Stimulated activated CD8-positive, alpha-beta memory T cell treated with anti-CD3 and anti-CD28 coated beads, Interleukin-7, amount 100 ng/mL, for 24 hours (primary cell): Measurements from ENCODE around the gene CRHR1.
"Not testable (repeated sequence)": the region's sequence is repeated elsewhere in the genome, so short reads cannot be mapped to it uniquely, and the experiment has no call there.

Experiments
- DNase-seq: peaks from one replicate; pipeline ENCODE4 v3.0.0-alpha.2; 2020; ENCODE audit warnings: low read depth

The CRHR1 gene

GRCh38 chr17:45784293-45784740 lies at the start of gene CRHR1:
TSS of gene CRHR1 (plus strand) at chr17:45784320. CDS start at chr17:45784545, 225 bp downstream.
- no peak for DNase-seq

GRCh38 chr17:45734598-45734997 lies 49.5 kb upstream of the CRHR1 start:
- DNase-seq: no peak

DNA sequence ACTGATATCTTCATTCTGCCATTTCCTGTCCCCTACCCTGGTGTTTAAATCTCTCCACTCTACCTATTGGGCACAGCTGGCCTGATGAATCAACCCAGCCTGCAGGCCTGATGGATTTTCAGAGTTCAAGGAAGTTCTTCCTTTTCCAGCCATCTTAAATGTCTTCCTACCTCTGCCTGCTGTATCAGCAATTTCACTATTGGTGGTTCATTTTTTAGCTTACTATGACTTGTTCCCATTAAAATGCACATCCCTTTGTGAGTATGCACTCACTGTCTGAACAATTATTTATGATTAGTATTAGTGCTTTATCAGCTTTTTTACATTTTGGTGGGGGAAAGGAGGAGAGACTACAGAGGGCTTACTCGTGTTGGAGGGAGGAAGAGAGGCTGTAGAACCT lies 48.6 kb upstream of the CRHR1 start:
- DNase-seq: no peak

DNA sequence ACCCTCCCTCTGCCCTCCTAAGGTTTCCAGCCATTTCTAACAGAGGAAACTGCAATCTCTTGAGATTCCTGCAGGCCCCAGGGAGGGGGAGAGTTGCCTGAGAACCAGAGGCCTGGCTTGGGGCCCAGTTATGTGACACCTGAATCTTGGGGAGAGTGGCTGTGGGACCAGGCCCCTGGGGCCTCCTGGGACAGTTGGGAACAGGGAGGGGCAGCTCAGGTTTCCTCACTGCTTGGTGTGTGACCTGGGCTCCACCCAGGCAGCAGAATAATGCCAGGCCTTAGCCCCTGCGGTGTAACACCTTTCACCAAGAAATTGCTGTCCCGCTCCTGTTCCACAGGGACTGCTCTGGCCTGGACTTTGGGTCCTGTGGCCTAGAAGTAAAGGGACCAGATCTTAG lies 44.3 kb upstream of the CRHR1 start:
- no peak for DNase-seq

GRCh38 chr17:45740553-45741330 lies 43.4 kb upstream of the CRHR1 start:
- no peak for DNase-seq

- no peak for DNase-seq
Measured at GRCh38 chr17:45742251-45742650, 41.9 kb upstream of the CRHR1 start.

DNA sequence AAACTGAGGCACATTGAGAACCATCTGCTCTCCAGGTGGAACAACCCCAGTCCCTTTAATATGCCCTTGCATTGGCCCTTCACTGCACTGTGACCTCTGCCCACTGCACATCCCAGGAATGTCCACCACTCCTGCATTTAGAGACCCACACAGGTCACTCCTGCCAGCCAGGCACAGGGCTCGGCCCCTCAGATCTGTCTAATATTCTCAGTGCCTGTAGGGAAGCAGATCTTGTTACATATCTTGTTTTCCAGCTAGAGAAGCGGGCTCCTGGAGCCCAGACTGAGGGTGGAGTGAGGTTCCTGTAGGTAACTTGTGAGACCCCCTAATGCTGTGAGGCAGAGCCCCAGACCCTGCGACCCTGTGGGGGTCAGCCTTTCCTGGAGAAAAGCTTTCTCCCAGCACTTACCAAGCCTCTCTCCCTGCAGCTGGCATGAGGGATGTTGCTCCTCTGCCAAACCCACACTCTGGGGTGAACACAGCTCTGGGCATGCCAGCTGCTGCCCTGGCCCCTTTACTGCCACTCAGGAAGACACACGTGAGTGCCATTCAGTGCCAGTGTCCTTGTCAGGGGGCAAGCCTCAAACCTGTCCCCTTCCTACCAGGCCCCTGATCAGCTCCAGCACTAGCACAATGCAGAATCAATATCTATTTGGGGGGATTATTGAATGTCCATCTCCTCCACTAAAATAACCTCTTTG lies 40.3 kb upstream of the CRHR1 start:
- DNase-seq: no peak

GRCh38 chr17:45744826-45745225 lies 39.3 kb upstream of the CRHR1 start:
- DNase-seq: not testable (repeated sequence)

- no peak for DNase-seq
Measured at GRCh38 chr17:45745601-45746494, 38.3 kb upstream of the CRHR1 start.

DNA sequence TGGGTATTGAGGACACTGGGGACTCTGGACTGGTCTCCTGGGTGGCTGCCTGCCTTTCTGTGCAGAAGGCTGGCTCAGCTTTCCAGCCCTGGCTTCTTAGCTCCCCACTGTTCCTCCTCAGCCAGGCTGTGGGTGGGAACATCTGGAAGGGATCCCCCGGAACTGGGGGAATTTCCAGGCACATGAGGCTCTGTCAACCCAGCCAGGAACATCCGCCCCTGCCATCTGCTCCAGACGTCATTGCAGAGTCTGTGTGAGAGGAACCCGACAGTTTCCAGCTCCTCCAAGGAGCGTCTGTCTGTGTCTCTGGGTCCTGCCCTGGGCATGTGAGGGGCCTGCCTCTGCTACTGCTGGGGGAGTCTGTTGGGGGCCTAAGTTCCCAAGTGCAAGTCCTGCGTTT lies 36.2 kb upstream of the CRHR1 start:
- no peak for DNase-seq

DNA sequence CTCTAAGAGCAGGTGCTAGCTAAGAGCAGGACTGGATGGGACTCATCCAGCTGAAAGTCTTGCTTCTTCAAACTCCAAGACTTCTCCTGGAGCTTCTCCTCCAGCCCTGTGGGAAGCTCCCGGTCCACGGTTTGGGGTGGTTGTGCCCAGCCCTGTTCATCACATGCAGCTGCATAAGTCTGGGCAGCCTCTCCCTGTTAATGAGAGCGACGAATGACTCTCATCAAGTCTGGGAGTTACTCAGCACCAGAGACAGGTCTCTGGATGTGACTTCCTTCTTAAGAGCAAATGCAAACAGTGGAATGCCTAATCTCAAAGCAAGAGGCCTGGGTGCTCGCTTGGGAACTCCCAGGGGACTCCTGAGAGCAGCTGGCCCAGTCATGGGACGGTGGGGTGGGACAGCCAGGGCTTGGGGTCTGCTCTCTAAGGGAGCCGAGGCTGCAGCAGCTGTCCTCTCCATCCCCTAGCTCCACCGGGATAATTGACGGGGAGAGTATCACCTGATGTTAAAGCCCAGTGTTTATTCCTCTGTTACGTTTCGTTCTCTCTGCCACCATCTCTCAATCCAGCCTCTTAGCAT lies 35.3 kb upstream of the CRHR1 start:
- DNase-seq: no peak

DNA sequence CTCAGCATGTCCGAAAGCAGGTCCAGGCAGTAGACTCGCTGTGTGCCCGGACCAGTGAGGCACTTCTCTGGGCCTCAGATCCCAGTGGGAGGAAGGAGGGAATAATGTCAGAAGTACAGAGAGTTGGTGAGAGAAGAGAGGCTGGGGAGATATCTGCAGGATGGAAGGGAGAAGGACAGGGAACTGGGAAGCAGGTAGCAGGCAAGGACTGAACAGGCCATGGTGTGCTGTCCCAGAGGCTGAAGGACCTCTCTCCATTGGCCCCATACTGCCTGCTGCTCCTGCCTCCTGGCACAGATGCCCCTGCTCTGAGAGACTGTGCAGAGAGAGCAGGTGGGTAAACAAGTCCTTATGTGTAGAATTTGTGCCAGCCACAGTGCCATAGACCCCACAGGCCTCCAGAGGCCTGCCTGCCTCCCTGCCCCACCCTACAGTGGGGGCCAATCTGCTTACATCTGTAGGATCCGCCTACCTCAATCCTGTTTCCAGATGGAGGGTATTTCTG lies 34.2 kb upstream of the CRHR1 start:
- DNase-seq: no peak

- no peak for DNase-seq
Measured at GRCh38 chr17:45750779-45751440, 33.2 kb upstream of the CRHR1 start.

DNA sequence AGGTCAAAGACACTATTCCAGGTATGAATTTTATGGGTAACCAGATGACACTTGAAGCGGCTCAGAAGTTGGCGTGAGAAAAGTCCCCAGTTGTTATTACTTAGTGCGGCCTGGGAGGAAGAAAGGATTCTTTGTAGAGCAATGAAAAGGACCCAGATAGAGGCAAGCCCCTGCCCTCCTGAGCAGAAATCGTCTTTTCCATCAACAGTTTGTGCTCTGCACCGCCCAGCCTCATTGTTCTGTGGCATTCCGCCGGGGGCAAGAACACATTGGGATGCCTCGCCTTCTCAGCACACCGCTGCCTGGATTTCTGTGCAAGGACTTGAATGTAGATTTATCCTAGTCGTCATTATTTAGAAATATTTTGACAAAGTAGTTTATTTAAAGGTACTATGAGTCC lies 32.7 kb upstream of the CRHR1 start:
- DNase-seq: no peak

- DNase-seq: no peak
Measured at GRCh38 chr17:45752246-45752645, 31.9 kb upstream of the CRHR1 start.

DNA sequence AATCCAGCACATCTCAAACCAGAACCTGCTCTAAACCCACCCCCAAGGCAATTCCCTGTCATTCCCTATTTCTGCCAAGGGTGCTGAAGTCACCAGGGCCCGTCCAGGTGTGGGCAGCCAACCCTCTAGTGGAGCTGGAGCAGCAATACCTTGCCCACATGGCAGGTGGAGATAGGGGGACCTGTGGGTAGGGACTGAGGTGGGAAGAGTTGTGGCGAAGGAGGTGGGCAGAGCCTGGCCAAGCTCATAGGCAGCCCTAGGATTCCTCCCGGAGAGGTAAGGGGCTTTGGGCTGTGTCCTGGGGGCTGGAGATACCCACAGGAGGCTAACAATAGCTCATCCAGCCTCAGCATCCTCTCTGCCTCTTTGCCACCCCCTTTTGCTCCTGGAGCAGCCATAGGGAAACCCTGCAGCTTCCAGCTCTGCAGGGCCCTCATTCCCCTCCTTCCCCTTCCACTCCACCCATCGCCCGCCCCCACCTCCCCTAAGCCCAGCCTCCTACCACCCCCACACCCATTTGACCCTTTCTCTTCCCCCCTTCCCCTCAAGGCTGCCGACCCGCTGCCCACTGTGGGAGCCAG lies 30.4 kb upstream of the CRHR1 start:
- no peak for DNase-seq

GRCh38 chr17:45755050-45755449 lies 29.1 kb upstream of the CRHR1 start:
- no peak for DNase-seq

DNA sequence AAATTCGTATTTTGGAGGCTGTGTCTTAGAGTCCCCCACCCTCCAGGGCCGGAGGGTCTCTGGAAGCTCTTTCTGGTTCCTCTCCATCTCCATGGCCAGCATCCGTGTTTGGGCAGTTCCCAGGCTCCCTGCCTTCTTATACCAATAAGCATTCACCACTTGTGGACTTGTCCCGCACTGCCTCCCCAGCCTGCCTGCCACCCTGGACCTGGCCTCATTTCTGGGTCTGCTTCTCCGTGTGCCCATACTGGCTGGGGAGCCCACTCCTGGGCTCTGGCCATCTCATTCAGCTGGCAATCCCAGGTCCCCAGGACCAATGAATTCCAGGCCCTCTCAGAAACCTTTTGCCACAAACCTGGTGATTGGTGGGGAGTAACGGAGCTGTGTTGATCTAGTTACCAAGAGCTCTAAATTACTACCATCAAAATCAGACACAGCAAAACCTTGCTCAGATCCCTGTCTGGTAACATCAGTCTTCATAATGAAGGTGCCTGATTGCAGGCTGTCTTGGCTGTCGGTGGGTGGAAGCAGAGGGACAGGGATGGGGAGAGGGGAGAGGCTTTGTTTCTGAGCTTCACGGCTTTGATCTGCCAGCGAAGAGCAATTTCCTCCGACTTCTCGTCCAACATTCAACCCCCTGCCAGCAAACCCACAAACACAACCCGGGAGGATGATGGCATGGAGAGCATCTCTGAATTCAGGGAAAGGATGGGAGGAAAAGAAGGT lies 27.7 kb upstream of the CRHR1 start:
- DNase-seq: no peak

DNA sequence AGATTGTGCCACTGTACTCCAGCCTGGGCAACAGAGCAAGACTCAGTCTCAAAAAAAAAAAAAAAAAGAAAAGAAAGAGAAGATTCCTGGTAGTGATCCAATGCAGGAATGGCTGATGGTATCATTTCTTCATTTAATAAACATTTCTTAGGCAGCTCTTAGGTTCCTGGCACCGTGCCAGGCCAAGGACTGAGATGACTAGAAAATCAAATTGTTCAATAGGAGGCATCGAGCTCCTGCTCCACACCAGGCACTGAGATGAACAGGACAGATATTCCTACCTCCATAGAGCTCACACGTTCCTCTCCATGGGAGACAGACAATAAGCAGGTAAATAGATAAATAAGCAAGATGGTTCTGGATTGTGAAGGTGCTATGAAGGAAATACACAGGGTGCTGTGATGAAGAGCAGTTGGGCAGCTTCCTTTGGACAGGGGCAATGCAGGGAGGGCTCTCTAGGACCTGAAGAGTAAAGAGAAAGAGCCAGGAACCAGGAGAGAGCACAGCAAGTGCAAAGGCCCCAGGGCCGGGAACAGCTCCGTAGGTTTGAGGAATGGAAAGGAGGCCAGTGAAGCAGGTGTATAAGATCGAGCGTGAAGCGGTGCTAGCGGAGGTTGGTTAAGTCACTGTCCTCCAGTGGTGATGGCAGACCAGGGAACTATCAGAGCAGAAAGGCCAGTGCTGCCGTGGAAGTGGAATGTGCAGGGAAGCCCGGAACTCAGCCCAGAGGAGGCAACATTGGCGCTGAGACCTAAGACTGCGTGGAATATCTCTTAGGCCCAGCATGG lies 26.5 kb upstream of the CRHR1 start:
- no peak for DNase-seq

DNA sequence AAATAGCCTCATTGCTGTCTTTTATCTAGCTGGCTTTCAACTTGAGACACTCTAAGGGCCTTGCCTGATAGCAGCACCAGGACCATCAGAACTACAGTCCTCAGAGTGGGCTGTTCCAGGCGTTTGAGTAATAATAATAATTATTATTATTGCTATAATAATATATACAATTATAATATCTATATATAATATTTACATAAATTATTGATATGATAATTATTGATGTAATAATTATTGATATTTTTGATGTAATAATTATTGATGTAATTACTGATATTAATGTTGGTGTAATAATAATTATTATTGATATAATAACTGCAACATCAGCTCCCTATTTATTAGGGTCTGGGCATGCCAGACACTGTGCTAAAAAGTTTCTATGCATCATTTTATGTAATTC lies 25.6 kb upstream of the CRHR1 start:
- DNase-seq: no peak
